NCI-H82 treated with DMSO at 0.1 percent for 48 hours (cell line): ENCODE data around the gene CHCHD4.

Experiments
- DNase-seq: peaks from one replicate; lab custom pipeline; 2025; ENCODE audit not compliant: unreplicated experiment; lab: John Stamatoyannopoulos, UW

Gene CHCHD4

GRCh38 chr3:14063152-14063551 lies 61.5 kb downstream of the CHCHD4 start:
- DNase-seq, result no peak
